Mesenchymal stem cell (in vitro differentiated cells and primary cell): ENCODE results near the gene PARP11.
A peak's percentile ranks its signal among the peaks of the same experiment; 100 is the strongest.

Experiments used
- DNase-seq: peaks from one replicate; pipeline ENCODE4 v3.0.0-alpha.2; 2013
- H2AFZ ChIP-seq: one replicate; pipeline ENCODE4 v1.6.1; 2013; ENCODE audit warnings: low read depth, mild to moderate bottlenecking, control low read depth, inconsistent platforms, low read length, moderate library complexity
- H2AK5ac ChIP-seq: 2 replicates; pipeline ENCODE4 v1.6.1; 2013; ENCODE audit warnings: low read length, moderate library complexity, mild to moderate bottlenecking, inconsistent platforms; ENCODE audit not compliant: severe bottlenecking
- H2BK120ac ChIP-seq: one replicate; pipeline ENCODE4 v1.6.1; 2013; ENCODE audit warnings: low read depth, mild to moderate bottlenecking, inconsistent platforms, low read length, moderate library complexity
- H2BK12ac ChIP-seq, 2 experiments: one replicate each; pipeline ENCODE4 v1.6.1; 2013; ENCODE audit warnings: inconsistent platforms in 2 of 2, low read length in 2 of 2, mild to moderate bottlenecking in 2 of 2, moderate library complexity in 2 of 2, control low read depth in 1 of 2
- H2BK15ac ChIP-seq: one replicate; pipeline ENCODE4 v1.6.1; 2013; ENCODE audit warnings: mild to moderate bottlenecking, low read depth, inconsistent platforms; ENCODE audit not compliant: poor library complexity, severe bottlenecking
- H2BK5ac ChIP-seq: 2 replicates; pipeline ENCODE4 v1.6.1; 2013; ENCODE audit warnings: low read depth, mild to moderate bottlenecking, low read length, control low read depth, inconsistent platforms; ENCODE audit not compliant: poor library complexity, severe bottlenecking
- H3K14ac ChIP-seq, 2 experiments: one replicate each; pipeline ENCODE4 v1.6.1; 2013; ENCODE audit warnings: inconsistent platforms in 2 of 2, low read length in 2 of 2, control low read depth in 1 of 2, mild to moderate bottlenecking in 1 of 2, moderate library complexity in 1 of 2
- H3K18ac ChIP-seq, 2 experiments: one replicate each; pipeline ENCODE4 v1.6.1; 2013; ENCODE audit warnings: inconsistent platforms in 2 of 2, low read length in 2 of 2, control low read depth in 1 of 2, low read depth in 1 of 2, mild to moderate bottlenecking in 1 of 2
- H3K23ac ChIP-seq, 2 experiments: one replicate each; pipeline ENCODE4 v1.6.1; 2013; ENCODE audit warnings: inconsistent platforms in 2 of 2, low read length in 2 of 2, mild to moderate bottlenecking in 2 of 2, moderate library complexity in 2 of 2, control low read depth in 1 of 2
- H3K27ac ChIP-seq: 2 replicates; pipeline ENCODE4 v1.5.1; 2013; ENCODE audit warnings: mild to moderate bottlenecking, moderate library complexity, low read length, control low read depth, inconsistent platforms; ENCODE audit not compliant: poor library complexity, severe bottlenecking
- H3K27me3 ChIP-seq, 2 experiments: 2 replicates each; pipeline versions ENCODE4 v1.6.1 to v1.7.0; 2013; ENCODE audit warnings: low read length in 2 of 2, mild to moderate bottlenecking in 2 of 2, moderate library complexity in 2 of 2, control low read depth in 1 of 2, inconsistent platforms in 1 of 2; ENCODE audit not compliant: control insufficient read depth in 1 of 2, insufficient read depth in 1 of 2
- H3K36me3 ChIP-seq, 2 experiments: 2 replicates each; pipeline versions ENCODE4 v1.6.1 to v1.7.0; 2013; ENCODE audit warnings: low read length in 2 of 2, control low read depth in 1 of 2, inconsistent platforms in 1 of 2, low read depth in 1 of 2, mild to moderate bottlenecking in 1 of 2; ENCODE audit not compliant: insufficient read depth in 2 of 2, control insufficient read depth in 1 of 2
- H3K4ac ChIP-seq, 2 experiments: one replicate each; pipeline ENCODE4 v1.6.1; 2013; ENCODE audit warnings: inconsistent platforms in 2 of 2, low read length in 2 of 2, mild to moderate bottlenecking in 2 of 2, moderate library complexity in 2 of 2, control low read depth in 1 of 2, low read depth in 1 of 2
- H3K4me1 ChIP-seq: 2 replicates; pipeline ENCODE4 v1.6.1; 2013; ENCODE audit warnings: low read depth, low read length, control low read depth; ENCODE audit not compliant: control insufficient read depth, insufficient read depth
- H3K4me2 ChIP-seq: 2 replicates; pipeline ENCODE4 v1.6.1; 2013; ENCODE audit warnings: low read length, mild to moderate bottlenecking, inconsistent platforms; ENCODE audit not compliant: poor library complexity, severe bottlenecking
- H3K4me3 ChIP-seq, 2 experiments: 2 replicates each; pipeline versions ENCODE4 v1.5.1 to v1.7.0; 2013; ENCODE audit warnings: low read length in 2 of 2, mild to moderate bottlenecking in 2 of 2, control low read depth in 1 of 2, low read depth in 1 of 2; ENCODE audit not compliant: insufficient read depth in 1 of 2
- H3K79me1 ChIP-seq: replicated peaks from 2 replicates; pipeline ENCODE4 v1.6.1; 2013; ENCODE audit warnings: mild to moderate bottlenecking, control low read depth, low read length, inconsistent platforms; ENCODE audit not compliant: poor library complexity, severe bottlenecking
- H3K9ac ChIP-seq: 2 replicates; pipeline ENCODE4 v1.7.0; 2013; ENCODE audit warnings: mild to moderate bottlenecking, low read length, moderate library complexity
- H3K9me3 ChIP-seq: 2 replicates; pipeline ENCODE4 v1.7.0; 2013; ENCODE audit warnings: mild to moderate bottlenecking, low read length; ENCODE audit not compliant: control insufficient read depth
- H4K8ac ChIP-seq: one replicate; pipeline ENCODE4 v1.6.1; 2013; ENCODE audit warnings: inconsistent platforms, mild to moderate bottlenecking, low read length, moderate library complexity
- H4K91ac ChIP-seq: one replicate; pipeline ENCODE4 v1.6.1; 2013; ENCODE audit warnings: mild to moderate bottlenecking, low read length, inconsistent platforms
- whole genome bisulfite sequencing: methylation state at CpG from one replicate; pipeline ENCODE4 v1.1.7; 2013; ENCODE audit warnings: mixed read lengths; 5-methylcytosine and 5-hydroxymethylcytosine counted together

The PARP11 gene

GRCh38 chr12:3905664-3906063, 32.5 kb upstream of the PARP11 start:
- Histone ChIP-seq H3K4me2 (no peak overlapping the region), H3K27ac (no peak overlapping the region), H2AK5ac (no peak overlapping the region), H3K36me3 (no peaks in the 10 kb centered on the region), H2BK120ac (no peak overlapping the region), H3K9ac (no peak overlapping the region), H2BK15ac (no peak overlapping the region), H4K91ac (no peak overlapping the region), H2BK12ac (no peak overlapping the region), H2AFZ (no peak overlapping the region), H3K9me3 (no peaks in the 10 kb centered on the region), H3K4me3 (no peak overlapping the region), H3K79me1 (no peaks in the 10 kb centered on the region), H3K27me3 (peaks cover 3 to 21% of the 10 kb centered on the region in 2 experiments), H3K4ac (no peak overlapping the region), H3K23ac (no peak overlapping the region), H3K4me1 (no peaks in the 10 kb centered on the region), H2BK5ac (no peak overlapping the region), H3K14ac (no peak overlapping the region), H3K18ac (no peak overlapping the region), H4K8ac (no peak overlapping the region)
- no peak for DNase-seq
- WGBS, result 85% methylated on average over 5 of the region's 5 CpGs

GRCh38 chr12:3904999-3905398, 31.8 kb upstream of the PARP11 start:
- H2BK12ac ChIP-seq, result no peak overlapping the region
- H2AFZ ChIP-seq, result no peak overlapping the region
- H3K4me1 ChIP-seq, result no peaks in the 10 kb centered on the region
- peak overlapping the region in 1 of 2 experiments; percentile 15 for H3K14ac ChIP-seq
- 70% methylated on average over 2 of the region's 2 CpGs for WGBS
- no peak overlapping the region for H3K4ac ChIP-seq
- no peak overlapping the region for H3K9ac ChIP-seq
- no peak overlapping the region for H2BK5ac ChIP-seq
- H3K18ac ChIP-seq, result no peak overlapping the region
- no peak overlapping the region for H2BK15ac ChIP-seq
- no peak overlapping the region for H3K23ac ChIP-seq
- H3K27ac ChIP-seq, result no peak overlapping the region
- H3K9me3 ChIP-seq, result no peaks in the 10 kb centered on the region
- no peak overlapping the region for H3K4me3 ChIP-seq
- no peak overlapping the region for H2BK120ac ChIP-seq
- no peaks in the 10 kb centered on the region for H3K36me3 ChIP-seq
- no peak overlapping the region for H2AK5ac ChIP-seq
- DNase-seq, result no peak
- no peak overlapping the region for H4K8ac ChIP-seq
- H3K4me2 ChIP-seq, result no peak overlapping the region
- H3K27me3 ChIP-seq, result peaks cover 3 to 21% of the 10 kb centered on the region in 2 experiments
- no peaks in the 10 kb centered on the region for H3K79me1 ChIP-seq
- no peak overlapping the region for H4K91ac ChIP-seq

GRCh38 chr12:3902921-3903320, 29.7 kb upstream of the PARP11 start:
- no peaks in the 10 kb centered on the region for H3K9me3 ChIP-seq

GRCh38 chr12:3901116-3901515, 27.9 kb upstream of the PARP11 start:
- H3K23ac ChIP-seq, result no peak overlapping the region
- H3K4me2 ChIP-seq, result no peak overlapping the region
- H3K14ac ChIP-seq, result no peak overlapping the region
- H4K8ac ChIP-seq, result no peak overlapping the region
- H3K79me1 ChIP-seq, result no peaks in the 10 kb centered on the region
- H3K36me3 ChIP-seq, result no peaks in the 10 kb centered on the region
- no peak overlapping the region for H2BK120ac ChIP-seq
- no peak overlapping the region for H3K9ac ChIP-seq
- no peak overlapping the region for H3K4me3 ChIP-seq
- no peak overlapping the region for H2BK12ac ChIP-seq
- H2BK15ac ChIP-seq, result no peak overlapping the region
- H3K4me1 ChIP-seq, result no peaks in the 10 kb centered on the region
- no peak overlapping the region for H3K4ac ChIP-seq
- H3K18ac ChIP-seq, result no peak overlapping the region
- no peak overlapping the region for H3K27ac ChIP-seq
- H2AFZ ChIP-seq, result no peak overlapping the region
- DNase-seq, result no peak
- H2AK5ac ChIP-seq, result no peak overlapping the region
- peaks cover 3 to 22% of the 10 kb centered on the region in 2 experiments for H3K27me3 ChIP-seq
- no peaks in the 10 kb centered on the region for H3K9me3 ChIP-seq
- no peak overlapping the region for H4K91ac ChIP-seq
- no peak overlapping the region for H2BK5ac ChIP-seq

More at GRCh38 chr12:3902921-3903320, 29.7 kb upstream of the PARP11 start:
- no peaks in the 10 kb centered on the region for H3K79me1 ChIP-seq
- H2BK15ac ChIP-seq, result no peak overlapping the region
- no peak overlapping the region for H4K91ac ChIP-seq
- H2BK12ac ChIP-seq, result no peak overlapping the region
- no peak overlapping the region for H3K4me2 ChIP-seq
- no peak overlapping the region for H3K4ac ChIP-seq
- DNase-seq, result no peak
- no peak overlapping the region for H4K8ac ChIP-seq
- no peak overlapping the region for H3K18ac ChIP-seq
- H2AFZ ChIP-seq, result no peak overlapping the region
- no peak overlapping the region for H2BK5ac ChIP-seq
- H3K9ac ChIP-seq, result no peak overlapping the region
- H3K4me3 ChIP-seq, result no peak overlapping the region
- no peaks in the 10 kb centered on the region for H3K4me1 ChIP-seq
- H2BK120ac ChIP-seq, result no peak overlapping the region
- peaks cover 3 to 30% of the 10 kb centered on the region in 2 experiments for H3K27me3 ChIP-seq
- H3K14ac ChIP-seq, result no peak overlapping the region
- no peak overlapping the region for H3K23ac ChIP-seq
- H3K36me3 ChIP-seq, result no peaks in the 10 kb centered on the region
- H2AK5ac ChIP-seq, result no peak overlapping the region
- H3K27ac ChIP-seq, result no peak overlapping the region
